ENCODE results near the gene ANGEL1. TPM values are rescaled to one million over a fixed set of nuclear protein-coding genes. Genes with fewer than 3 reads are reported as not detected.

ANGEL1 gene
- total and polyA plus RNA-seq, 2 of the 13 experiments (the other 11 are each of a cell fraction or from before 2014, with no cell fraction given): 14.3 to 20.1 TPM

GRCh38 chr14:76784881-76785280, 27.8 kb downstream of the ANGEL1 start:
- Histone ChIP-seq H3K4me3 (replicated peaks in 1 of 3; ENCODE audit: insufficient read depth in 1 of 3, low read depth in 2 of 3, low read length in 3 of 3) (no peak overlapping the region), H3K36me3 (replicated peaks in 1 of 2; ENCODE audit: control insufficient read depth in 1 of 2, insufficient read depth in 2 of 2, low read length in 2 of 2) (peaks cover 16 to 40% of the 10 kb centered on the region in 2 experiments; a peak in 4 of 5 replicates), H3K79me2 (ENCODE audit: insufficient read depth, low read length) (no peaks in the 10 kb centered on the region), H3K9me3 (ENCODE audit: low read length) (no peaks in the 10 kb centered on the region), H3K4me2 (ENCODE audit: low read depth, low read length) (no peak overlapping the region), H3K27ac (ENCODE audit: extremely low read length, insufficient read depth, low read length) (no peak overlapping the region), H3K4me1 (ENCODE audit: insufficient read depth, low read length) (no peaks in the 10 kb centered on the region), H3K9ac (ENCODE audit: insufficient read depth, low read depth, low read length) (no peak overlapping the region), H2AFZ (ENCODE audit: low read length) (no peak overlapping the region), H3K27me3 (ENCODE audit: control insufficient read depth in 1 of 2, insufficient read depth in 2 of 2, low read length in 2 of 2) (no peaks in the 10 kb centered on the region), H4K20me1 (ENCODE audit: insufficient read depth, low read length) (peaks cover 4% of the 10 kb centered on the region; the same call in 1 of the 2 replicates)
- FAIRE-seq: peak; percentile 88
- intact Hi-C loops (cut with micrococcal nuclease; ENCODE audit: unreplicated experiment): loop anchor here (1.0 kb wide), 1 partner anchor 75 kb away; no protein-coding TSS in a partner anchor
- no TSS peak for BruUV-seq (replicated peaks)
- POLR2A ChIA-PET: interaction anchor here (0.8 to 1.4 kb wide), 4 partner anchors 9 to 74 kb away, joined by 3 to 5 read pairs (median 4); no protein-coding TSS in a partner anchor
- peak; percentile 79 for DNase-seq (ENCODE audit: low spot score)
- 24% methylated on average over 2 of the region's 2 CpGs for WGBS (ENCODE audit: low lambda C conversion rate)
- CTCF ChIA-PET (ENCODE audit: low intra/inter-chr PET ratio, low total read pairs): interaction anchor here (2.3 kb wide), 1 partner anchor 75 kb away, joined by 38 read pairs; no protein-coding TSS in a partner anchor
- ATAC-seq: peak; percentile 99
- in situ Hi-C loops (cut with HindIII; ENCODE audit: extremely low pct_ligation_motif_present, low pct_unique_long_range_greater_than_20kb): loop anchor here (5.0 kb wide), 1 partner anchor 73 kb away; no protein-coding TSS in a partner anchor
- TF ChIP-seq SP1 (IDR thresholded peaks at IDR 0.05) (no peak), SP1 (CRISPR knock-in tag; IDR thresholded peaks at IDR 0.05) (peak; percentile 92), PPARG (CRISPR knock-in tag; conservative IDR thresholded peaks at IDR 0.05) (no peak), NAIF1 (CRISPR knock-in tag; IDR thresholded peaks at IDR 0.05; ENCODE audit: borderline replicate concordance) (no peak), NR2F6 (IDR thresholded peaks at IDR 0.05) (no peak), NR2F6 (CRISPR knock-in tag; IDR thresholded peaks at IDR 0.05) (0 out of 2 replicates have a peak, but pooled peaks have one; percentile 19), HNRNPLL (IDR thresholded peaks at IDR 0.05; ENCODE audit: low read depth, low read length, poor library complexity, severe bottlenecking) (no peak), ZNF160 (CRISPR knock-in tag; IDR thresholded peaks at IDR 0.05) (no peak), SP4 (CRISPR knock-in tag; IDR thresholded peaks at IDR 0.05) (peak; percentile 21; the same call in 1 of the 2 replicates), PRPF4 (IDR thresholded peaks at IDR 0.05; ENCODE audit: low read depth, low read length, poor library complexity, severe bottlenecking) (no peak), NFRKB (IDR thresholded peaks at IDR 0.05) (no peak), ADNP (CRISPR knock-in tag; IDR thresholded peaks at IDR 0.05) (no peak), NBN (conservative IDR thresholded peaks at IDR 0.05) (no peak), FOXK1 (CRISPR knock-in tag; IDR thresholded peaks at IDR 0.05; ENCODE audit: borderline replicate concordance, low read depth) (no peak), ZNF577 (CRISPR knock-in tag; IDR thresholded peaks at IDR 0.05; ENCODE audit: borderline replicate concordance, low read depth) (no peak), ZKSCAN1 (IDR thresholded peaks at IDR 0.05; ENCODE audit: low read length) (peak; percentile 83; the same call in 1 of the 2 replicates), ZNF781 (CRISPR knock-in tag; IDR thresholded peaks at IDR 0.05; ENCODE audit: borderline replicate concordance, not compliant biosample characterization) (no peak), RXRB (CRISPR knock-in tag; IDR thresholded peaks at IDR 0.05; ENCODE audit: borderline replicate concordance) (peak; percentile 36; the same call in 1 of the 2 replicates), ZNF138 (CRISPR knock-in tag; IDR thresholded peaks at IDR 0.05; ENCODE audit: low read depth) (no peak), GFI1 (CRISPR knock-in tag; IDR thresholded peaks at IDR 0.05; ENCODE audit: borderline replicate concordance) (no peak), SNAI1 (CRISPR knock-in tag; IDR thresholded peaks at IDR 0.05; ENCODE audit: borderline replicate concordance) (no peak), CENPT (CRISPR knock-in tag; IDR thresholded peaks at IDR 0.05; ENCODE audit: low read depth) (no peak), RBAK (CRISPR knock-in tag; IDR thresholded peaks at IDR 0.05) (no peak)
- TF ChIP-seq, protein P1, sequence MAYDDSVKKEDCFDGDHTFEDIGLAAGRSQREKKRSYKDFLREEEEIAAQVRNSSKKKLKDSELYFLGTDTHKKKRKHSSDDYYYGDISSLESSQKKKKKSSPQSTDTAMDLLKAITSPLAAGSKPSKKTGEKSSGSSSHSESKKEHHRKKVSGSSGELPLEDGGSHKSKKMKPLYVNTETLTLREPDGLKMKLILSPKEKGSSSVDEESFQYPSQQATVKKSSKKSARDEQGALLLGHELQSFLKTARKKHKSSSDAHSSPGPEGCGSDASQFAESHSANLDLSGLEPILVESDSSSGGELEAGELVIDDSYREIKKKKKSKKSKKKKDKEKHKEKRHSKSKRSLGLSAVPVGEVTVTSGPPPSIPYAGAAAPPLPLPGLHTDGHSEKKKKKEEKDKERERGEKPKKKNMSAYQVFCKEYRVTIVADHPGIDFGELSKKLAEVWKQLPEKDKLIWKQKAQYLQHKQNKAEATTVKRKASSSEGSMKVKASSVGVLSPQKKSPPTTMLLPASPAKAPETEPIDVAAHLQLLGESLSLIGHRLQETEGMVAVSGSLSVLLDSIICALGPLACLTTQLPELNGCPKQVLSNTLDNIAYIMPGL (CRISPR knock-in tag; IDR thresholded peaks at IDR 0.05; ENCODE audit: borderline replicate concordance in 1 of 2, low read depth in 1 of 2): peak; percentile 43 to 57; a peak in 2 of 4 replicates
- TF ChIP-seq, protein P2, sequence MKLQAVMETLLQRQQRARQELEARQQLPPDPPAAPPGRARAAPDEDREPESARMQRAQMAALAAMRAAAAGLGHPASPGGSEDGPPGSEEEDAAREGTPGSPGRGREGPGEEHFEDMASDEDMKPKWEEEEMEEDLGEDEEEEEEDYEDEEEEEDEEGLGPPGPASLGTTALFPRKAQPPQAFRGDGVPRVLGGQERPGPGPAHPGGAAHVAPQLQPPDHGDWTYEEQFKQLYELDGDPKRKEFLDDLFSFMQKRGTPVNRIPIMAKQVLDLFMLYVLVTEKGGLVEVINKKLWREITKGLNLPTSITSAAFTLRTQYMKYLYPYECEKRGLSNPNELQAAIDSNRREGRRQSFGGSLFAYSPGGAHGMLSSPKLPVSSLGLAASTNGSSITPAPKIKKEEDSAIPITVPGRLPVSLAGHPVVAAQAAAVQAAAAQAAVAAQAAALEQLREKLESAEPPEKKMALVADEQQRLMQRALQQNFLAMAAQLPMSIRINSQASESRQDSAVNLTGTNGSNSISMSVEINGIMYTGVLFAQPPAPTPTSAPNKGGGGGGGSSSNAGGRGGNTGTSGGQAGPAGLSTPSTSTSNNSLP (IDR thresholded peaks at IDR 0.05; ENCODE audit: low read depth, low read length): 0 out of 2 replicates have a peak, but pooled peaks have one; percentile 34

Data from HepG2 (cell line).